Spleen (tissue), 7 donors: ENCODE results near the gene PRR30.

ENCODE experiments used
- CTCF ChIP-seq, 11 experiments: fragments of 200-600 bp in 7 of 11; fragments of 450-650 bp in 4 of 11; sonication (generic) in 4 of 11; IDR thresholded peaks in 8 of 11; conservative IDR thresholded peaks in 3 of 11; 1 replicate in 7 of 11; 2 replicates in 4 of 11; pipeline versions ENCODE4 v1.4.0 to v1.8.0; 2016 to 2021; ENCODE audit warnings: antibody characterized with exemption in 11 of 11, inconsistent platforms in 4 of 11, mild to moderate bottlenecking in 1 of 11
- POLR2A ChIP-seq, 3 donors: fragments of 450-650 bp; IDR thresholded peaks; one replicate each; pipeline ENCODE4 v1.5.1; 2017; ENCODE audit warnings: antibody characterized with exemption in 3 of 3, mild to moderate bottlenecking in 1 of 3
- POLR2AphosphoS5 ChIP-seq, 3 donors: sonication (generic); formaldehyde crosslinking; IDR thresholded peaks; one replicate each; pipeline ENCODE4 v1.5.1; 2017; ENCODE audit warnings: antibody characterized with exemption in 3 of 3
- donor health status: DM: no; HTN: no; CAD: no; lungs with moderate emphysema.
- donor health status: DM: no; HTN: no; CAD: no.
- donor health status: DM: no; HTN: no; CAD: no.

GRCh38 chr2:27145682-27146081, 6.5 kb upstream of the PRR30 start:
- TF ChIP-seq POLR2AphosphoS5 (IDR thresholded peaks at IDR 0.05) (no peak), CTCF (IDR thresholded peaks at IDR 0.05 in 8 of 11, conservative IDR thresholded peaks at IDR 0.05 in 3 of 11) (no peak), POLR2A (IDR thresholded peaks at IDR 0.05) (no peak)
